Progenitor cell of endocrine pancreas (in vitro differentiated cells): ENCODE results near the gene HLCS. TPM values are rescaled to one million over a fixed set of nuclear protein-coding genes. Genes with fewer than 3 reads are reported as not detected.

ENCODE experiments used
- DNase-seq: peaks from one replicate; pipeline ENCODE4 v3.0.0; 2021; ENCODE audit warnings: low spot score; ENCODE audit not compliant: unreplicated experiment
- H3K27ac Mint-ChIP-seq: 2 replicates; pipeline ENCODE4 v1.8.0; 2021; ENCODE audit warnings: mild to moderate bottlenecking, moderate library complexity, mixed read lengths
- H3K27me3 Mint-ChIP-seq: 2 replicates; pipeline ENCODE4 v1.8.0; 2021; ENCODE audit warnings: mixed read lengths
- H3K36me3 Mint-ChIP-seq: 2 replicates; pipeline ENCODE4 v1.8.0; 2022; ENCODE audit warnings: mixed read lengths; ENCODE audit not compliant: insufficient read depth
- H3K4me1 Mint-ChIP-seq: 2 replicates; pipeline ENCODE4 v1.8.0; 2021; ENCODE audit warnings: low read depth, mixed read lengths
- H3K4me3 Mint-ChIP-seq: 2 replicates; pipeline ENCODE4 v1.8.0; 2021; ENCODE audit warnings: low read depth, mild to moderate bottlenecking, moderate library complexity, mixed read lengths
- H3K9me3 Mint-ChIP-seq: 2 replicates; pipeline ENCODE4 v1.8.0; 2021; ENCODE audit warnings: low read depth, mixed read lengths
- CTCF ChIP-seq: fragments of 200-600 bp; sonication (generic); IDR thresholded peaks from one replicate; pipeline ENCODE4 v1.5.0; 2021; ENCODE audit warnings: antibody characterized with exemption, mild to moderate bottlenecking; ENCODE audit not compliant: unreplicated experiment
- total RNA-seq: library from RNA; stranded (reverse); gene quantifications from 2 replicates; pipeline ENCODE4 v1.2.1, GENCODE V29; 2021

The HLCS gene
- total RNA-seq, 1 donor from 2014 or later = 34.3 TPM

- H3K27me3 Mint-ChIP-seq = no peaks in the 10 kb centered on the region
- peaks cover 14% of the 10 kb centered on the region for H3K36me3 Mint-ChIP-seq
- H3K27ac Mint-ChIP-seq = peak overlapping the region; percentile 85
- TF ChIP-seq CTCF = no peak
- H3K4me1 Mint-ChIP-seq = peaks cover 5% of the 10 kb centered on the region
- H3K4me3 Mint-ChIP-seq = peak overlapping the region; percentile 33
- DNase-seq = no peak
- H3K9me3 Mint-ChIP-seq = no peaks in the 10 kb centered on the region
Measured at GRCh38 chr21:36946949-36947356, 19.5 kb downstream of the HLCS start.

- no peak for TF ChIP-seq CTCF
- H3K36me3 Mint-ChIP-seq = peaks cover 17% of the 10 kb centered on the region
- no peaks in the 10 kb centered on the region for H3K9me3 Mint-ChIP-seq
- H3K27me3 Mint-ChIP-seq = no peaks in the 10 kb centered on the region
- H3K4me3 Mint-ChIP-seq = no peak overlapping the region
- peaks cover 5% of the 10 kb centered on the region for H3K4me1 Mint-ChIP-seq
- H3K27ac Mint-ChIP-seq = no peak overlapping the region
- no peak for DNase-seq
Measured at GRCh38 chr21:36945496-36946138, 20.9 kb downstream of the HLCS start.

- H3K9me3 Mint-ChIP-seq = no peaks in the 10 kb centered on the region
- peaks cover 16% of the 10 kb centered on the region for H3K4me1 Mint-ChIP-seq
- no peak for DNase-seq
- H3K27me3 Mint-ChIP-seq = no peaks in the 10 kb centered on the region
- TF ChIP-seq CTCF = no peak
- peaks cover 23% of the 10 kb centered on the region for H3K36me3 Mint-ChIP-seq
- no peak overlapping the region for H3K4me3 Mint-ChIP-seq
- no peak overlapping the region for H3K27ac Mint-ChIP-seq
Measured at GRCh38 chr21:36936361-36937135, 29.9 kb downstream of the HLCS start.

- no peak for DNase-seq
- Mint-ChIP-seq H3K9me3 (no peaks in the 10 kb centered on the region), H3K27me3 (no peaks in the 10 kb centered on the region), H3K4me3 (no peak overlapping the region), H3K27ac (no peak overlapping the region), H3K4me1 (peaks cover 17% of the 10 kb centered on the region), H3K36me3 (peaks cover 20% of the 10 kb centered on the region)
- TF ChIP-seq CTCF = no peak
Measured at GRCh38 chr21:36934864-36935420, 31.5 kb downstream of the HLCS start.

GRCh38 chr21:36932161-36932816, 34.2 kb downstream of the HLCS start:
- Mint-ChIP-seq H3K4me3 (no peak overlapping the region), H3K36me3 (peaks cover 18% of the 10 kb centered on the region), H3K27me3 (no peaks in the 10 kb centered on the region), H3K4me1 (peaks cover 28% of the 10 kb centered on the region), H3K27ac (no peak overlapping the region), H3K9me3 (no peaks in the 10 kb centered on the region)
- no peak for TF ChIP-seq CTCF
- no peak for DNase-seq
